HFF-Myc (cell line): ENCODE measurements around the gene EXOSC2.

ENCODE experiments used
- DNase-seq: peaks from one replicate; pipeline ENCODE4 v3.0.0-alpha.2; 2011; ENCODE audit warnings: low read depth; ENCODE audit errors: extremely low read depth
- H3K4me3 ChIP-seq: replicated peaks from 2 replicates; pipeline ENCODE4 v1.5.1; 2011; ENCODE audit warnings: low read depth, mild to moderate bottlenecking, control low read depth, low read length
- TF ChIP-seq, protein P1 (sequence below): IDR thresholded peaks from 2 replicates; pipeline ENCODE4 v1.5.1; 2012; ENCODE audit warnings: mild to moderate bottlenecking, low read depth, low read length, control low read depth; ENCODE audit errors: missing control alignments

The EXOSC2 gene

DNA sequence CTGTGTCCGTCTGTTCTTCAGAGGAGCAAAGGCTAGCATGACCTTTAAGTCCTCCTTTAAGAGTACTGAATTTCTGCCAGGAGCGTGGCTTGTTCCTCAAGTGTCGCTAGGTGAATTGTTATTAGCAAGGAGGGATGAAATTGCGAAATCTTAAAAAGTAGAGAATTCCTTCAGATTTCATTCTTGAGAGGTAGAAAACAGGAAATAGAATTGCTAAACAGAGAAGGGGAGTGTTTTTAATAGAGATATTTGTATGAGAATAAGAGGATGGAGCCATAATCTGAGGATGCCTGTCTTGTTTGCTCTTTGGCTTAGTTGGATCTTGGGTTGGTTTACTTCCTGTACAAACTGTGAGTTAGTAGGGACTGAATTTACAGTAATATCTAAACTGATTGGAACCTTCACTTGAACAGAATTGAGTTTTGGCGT, 39.2 kb downstream of the EXOSC2 start:
- H3K4me3 ChIP-seq, result no peak overlapping the region
- TF ChIP-seq, protein P1, sequence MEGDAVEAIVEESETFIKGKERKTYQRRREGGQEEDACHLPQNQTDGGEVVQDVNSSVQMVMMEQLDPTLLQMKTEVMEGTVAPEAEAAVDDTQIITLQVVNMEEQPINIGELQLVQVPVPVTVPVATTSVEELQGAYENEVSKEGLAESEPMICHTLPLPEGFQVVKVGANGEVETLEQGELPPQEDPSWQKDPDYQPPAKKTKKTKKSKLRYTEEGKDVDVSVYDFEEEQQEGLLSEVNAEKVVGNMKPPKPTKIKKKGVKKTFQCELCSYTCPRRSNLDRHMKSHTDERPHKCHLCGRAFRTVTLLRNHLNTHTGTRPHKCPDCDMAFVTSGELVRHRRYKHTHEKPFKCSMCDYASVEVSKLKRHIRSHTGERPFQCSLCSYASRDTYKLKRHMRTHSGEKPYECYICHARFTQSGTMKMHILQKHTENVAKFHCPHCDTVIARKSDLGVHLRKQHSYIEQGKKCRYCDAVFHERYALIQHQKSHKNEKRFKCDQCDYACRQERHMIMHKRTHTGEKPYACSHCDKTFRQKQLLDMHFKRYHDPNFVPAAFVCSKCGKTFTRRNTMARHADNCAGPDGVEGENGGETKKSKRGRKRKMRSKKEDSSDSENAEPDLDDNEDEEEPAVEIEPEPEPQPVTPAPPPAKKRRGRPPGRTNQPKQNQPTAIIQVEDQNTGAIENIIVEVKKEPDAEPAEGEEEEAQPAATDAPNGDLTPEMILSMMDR, result no peak
- no peak for DNase-seq

DNA sequence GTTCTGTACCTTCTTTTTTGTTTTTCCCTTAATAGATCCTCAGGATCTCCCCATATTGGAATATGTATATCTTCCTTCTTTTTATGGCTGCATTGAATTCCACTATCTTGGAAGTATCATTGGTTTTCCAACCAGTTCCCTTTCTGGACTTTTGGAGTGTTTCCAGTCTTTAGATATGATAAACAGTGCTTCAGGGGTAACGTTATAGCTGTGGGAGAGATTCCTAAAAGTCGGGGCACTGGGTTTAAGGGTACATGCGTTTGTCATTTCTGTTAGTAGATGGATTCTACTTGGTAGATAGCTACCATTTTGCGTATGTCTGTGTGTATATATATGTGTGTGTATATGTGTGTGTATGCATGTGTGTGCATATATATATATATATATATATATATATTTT, 42.0 kb downstream of the EXOSC2 start:
- DNase-seq, result no peak
- TF ChIP-seq, protein P1, result no peak

DNA sequence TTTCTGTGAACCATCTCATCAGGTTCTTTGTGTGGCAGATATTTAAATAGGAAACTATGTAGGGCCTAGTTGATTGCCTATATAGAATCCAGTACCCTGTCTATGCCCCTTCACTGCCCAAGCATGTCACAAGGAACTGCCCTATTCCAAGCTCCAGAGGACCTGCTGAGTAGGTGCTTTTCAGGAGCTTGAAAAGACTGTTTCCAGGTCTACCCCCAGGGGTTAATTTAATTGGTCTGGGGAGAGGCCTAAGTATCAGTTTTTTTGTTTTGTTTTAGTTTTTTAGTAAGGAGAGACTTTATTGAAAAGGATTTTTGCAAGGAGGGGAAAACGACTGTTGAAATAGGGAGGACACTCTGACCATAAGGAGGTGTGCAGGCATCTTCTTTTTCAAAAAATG, 43.3 kb downstream of the EXOSC2 start:
- no peak for DNase-seq
- TF ChIP-seq, protein P1, result no peak
- H3K4me3 ChIP-seq, result no peak overlapping the region

More for the DNA sequence above, 42.0 kb downstream of the EXOSC2 start:
- no peak overlapping the region for H3K4me3 ChIP-seq

DNA sequence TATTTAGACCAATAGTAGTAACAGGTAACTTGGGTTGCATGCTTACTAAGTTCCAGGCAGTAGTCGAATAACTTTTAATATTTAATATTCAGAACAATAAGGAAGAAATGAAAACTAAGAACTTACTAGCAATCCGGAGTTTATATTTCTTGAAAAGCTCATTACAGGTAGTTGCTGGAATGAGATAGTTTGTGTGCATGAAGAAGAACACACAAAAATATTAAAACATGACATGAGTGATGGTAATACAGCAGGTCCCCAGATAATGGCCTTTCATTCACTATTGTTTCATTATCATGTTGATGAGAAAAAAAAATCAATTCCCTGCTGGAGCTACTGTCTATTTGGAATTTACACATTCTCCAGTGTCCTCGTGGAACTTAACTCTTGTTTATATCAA, 44.7 kb downstream of the EXOSC2 start:
- TF ChIP-seq, protein P1, result no peak
- H3K4me3 ChIP-seq, result no peak overlapping the region
- no peak for DNase-seq

DNA sequence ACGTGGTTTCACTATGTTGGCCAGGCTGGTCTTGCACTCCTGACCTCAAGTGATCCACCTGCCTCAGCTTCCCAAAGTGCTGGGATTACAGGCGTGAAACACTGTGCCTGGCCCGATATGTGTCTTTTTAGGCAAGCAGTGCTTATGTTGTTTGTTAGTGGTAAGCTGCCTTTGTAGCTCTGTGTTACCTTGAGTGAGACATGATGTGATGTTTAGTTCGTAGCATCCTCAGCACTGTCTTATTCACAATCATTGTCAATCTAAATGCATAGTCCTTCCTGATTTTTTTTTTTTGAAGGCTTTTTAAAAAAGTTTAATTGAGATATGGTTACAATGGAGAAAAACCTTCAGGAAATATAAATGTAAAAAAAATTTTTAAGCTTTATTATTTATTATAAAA, 45.5 kb downstream of the EXOSC2 start:
- TF ChIP-seq, protein P1, result no peak
- DNase-seq, result no peak
- H3K4me3 ChIP-seq, result no peak overlapping the region

DNA sequence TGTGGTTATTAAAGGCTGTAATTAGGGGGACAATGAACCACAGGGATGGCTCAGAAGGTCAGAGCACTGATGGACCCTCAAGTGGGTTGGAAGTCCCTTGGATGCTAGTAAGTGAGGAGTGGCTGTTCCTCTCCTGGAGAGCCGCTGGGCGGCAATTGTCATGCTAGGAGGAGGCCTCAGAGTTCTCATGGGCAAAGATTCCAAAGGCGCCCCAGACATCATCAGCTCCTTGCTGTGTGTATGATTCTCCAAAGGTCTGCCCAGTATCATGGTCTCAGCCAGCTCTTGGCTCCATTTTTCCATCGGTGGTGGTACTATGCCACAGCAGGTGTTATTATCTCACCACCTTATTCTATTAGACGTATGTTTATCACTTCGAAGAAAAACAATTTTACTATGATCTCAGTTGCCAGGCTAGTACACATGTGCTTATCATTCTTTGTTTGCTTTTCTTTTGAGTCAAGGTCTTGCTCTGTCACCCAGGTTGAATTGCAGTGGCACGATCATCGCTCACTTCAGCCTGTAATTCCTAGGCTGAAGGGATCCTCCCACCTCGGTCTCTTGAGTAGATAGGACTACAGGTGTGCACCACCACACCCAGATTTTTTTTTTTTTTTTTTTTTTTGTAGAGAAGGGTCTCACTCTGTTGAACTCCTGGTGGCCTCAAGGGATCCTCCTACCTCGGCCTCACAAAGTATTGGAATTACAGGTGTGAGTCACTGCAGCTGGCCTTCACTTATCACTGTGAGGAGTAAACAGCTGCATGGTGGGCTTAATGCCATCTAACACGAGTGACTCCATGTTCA, 46.8 kb downstream of the EXOSC2 start:
- TF ChIP-seq, protein P1, result no peak
- H3K4me3 ChIP-seq, result no peak overlapping the region
- no peak for DNase-seq

DNA sequence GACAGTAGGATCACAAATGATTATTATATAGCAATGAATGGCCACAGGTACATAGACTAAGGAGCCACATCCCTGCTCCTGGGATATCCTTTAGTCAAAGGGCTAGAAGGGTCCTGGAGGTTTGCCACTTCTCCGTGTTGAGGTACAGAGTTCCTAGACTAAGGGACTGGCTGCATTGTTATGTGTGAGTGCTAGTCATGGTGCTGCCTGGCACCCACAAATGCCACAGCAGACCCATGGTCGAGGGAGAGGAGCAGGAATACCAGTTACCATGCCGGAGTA, 47.4 kb downstream of the EXOSC2 start:
- no peak overlapping the region for H3K4me3 ChIP-seq
- no peak for DNase-seq
- TF ChIP-seq, protein P1, result no peak
